Stimulated activated CD8-positive, alpha-beta memory T cell treated with anti-CD3 and anti-CD28 coated beads, Interleukin-4, amount 100 ng/mL, for 24 hours (primary cell): ENCODE data around the gene GCAT.
"Not testable (repeated sequence)": the region's sequence is repeated elsewhere in the genome, so short reads cannot be mapped to it uniquely, and the experiment has no call there.

Experiments
- DNase-seq: peaks from one replicate; pipeline ENCODE4 v3.0.0-alpha.2; 2020; ENCODE audit warnings: low read depth

GCAT gene

GRCh38 chr22:37782340-37783168, 25.2 kb upstream of the GCAT start:
- DNase-seq: no peak

GRCh38 chr22:37784829-37785495, 22.8 kb upstream of the GCAT start:
- no peak for DNase-seq

GRCh38 chr22:37790234-37790633, 17.5 kb upstream of the GCAT start:
- DNase-seq: no peak

GRCh38 chr22:37792494-37792893, 15.2 kb upstream of the GCAT start:
- no peak for DNase-seq

GRCh38 chr22:37794376-37794775, 13.4 kb upstream of the GCAT start:
- DNase-seq: no peak

GRCh38 chr22:37796079-37796478, 11.7 kb upstream of the GCAT start:
- DNase-seq: no peak

- not testable (repeated sequence) for DNase-seq
Observed at GRCh38 chr22:37797259-37797658, 10.5 kb upstream of the GCAT start.

- no peak for DNase-seq
Observed at GRCh38 chr22:37797874-37798500, 9.7 kb upstream of the GCAT start.

- DNase-seq: not testable (repeated sequence)
Observed at GRCh38 chr22:37799979-37800378, 7.8 kb upstream of the GCAT start.

GRCh38 chr22:37801946-37802309, 5.8 kb upstream of the GCAT start:
- no peak for DNase-seq

- no peak for DNase-seq
Observed at GRCh38 chr22:37802310-37803194, 5.2 kb upstream of the GCAT start.

GRCh38 chr22:37803195-37803638, 4.5 kb upstream of the GCAT start:
- DNase-seq: no peak

GRCh38 chr22:37803639-37804351, 3.9 kb upstream of the GCAT start:
- no peak for DNase-seq

- no peak for DNase-seq
Observed at GRCh38 chr22:37804352-37804880, 3.3 kb upstream of the GCAT start.

GRCh38 chr22:37804881-37805809, 2.6 kb upstream of the GCAT start:
- peak; percentile 41 for DNase-seq

- no peak for DNase-seq
Observed at GRCh38 chr22:37805810-37806277, 1.9 kb upstream of the GCAT start.

GRCh38 chr22:37806409-37807333, 1.1 kb upstream of the GCAT start:
- no peak for DNase-seq

GRCh38 chr22:37808294-37808657, 542 bp downstream of the GCAT start:
- no peak for DNase-seq
